MM.1S (cell line): ENCODE results near the gene SLC9A2.

ENCODE experiments used
- DNase-seq: peaks from one replicate; pipeline ENCODE4 v3.0.0-alpha.2; 2015
- H2AFZ ChIP-seq: fragments of 300-600 bp; sonication (generic); 2 replicates; pipeline ENCODE4 v1.6.0; 2016; ENCODE audit warnings: antibody characterized with exemption, low read length
- H3F3A ChIP-seq: fragments of 300-600 bp; sonication (generic); 2 replicates; pipeline ENCODE4 v1.6.1; 2016; ENCODE audit warnings: mild to moderate bottlenecking, antibody characterized with exemption, low read length, moderate library complexity, mixed read lengths; ENCODE audit not compliant: insufficient read depth
- H3K27ac ChIP-seq: fragments of 300-600 bp; sonication (generic); 2 replicates; pipeline ENCODE4 v1.5.1; 2016; ENCODE audit warnings: mild to moderate bottlenecking, low read length
- H3K27me3 ChIP-seq: fragments of 300-600 bp; sonication (generic); replicated peaks from 2 replicates; pipeline ENCODE4 v1.6.0; 2016; ENCODE audit warnings: low read length; ENCODE audit not compliant: insufficient read depth
- H3K36me3 ChIP-seq: fragments of 300-600 bp; sonication (generic); replicated peaks from 2 replicates; pipeline ENCODE4 v1.6.1; 2016; ENCODE audit warnings: mild to moderate bottlenecking, low read length, mixed read lengths; ENCODE audit not compliant: insufficient read depth
- H3K4me1 ChIP-seq: fragments of 300-600 bp; sonication (generic); 2 replicates; pipeline ENCODE4 v1.6.1; 2016; ENCODE audit warnings: low read length, mixed read lengths
- H3K4me2 ChIP-seq: fragments of 300-600 bp; sonication (generic); 2 replicates; pipeline ENCODE4 v1.6.0; 2016; ENCODE audit warnings: low read depth, low read length
- H3K4me3 ChIP-seq: fragments of 300-600 bp; sonication (generic); 2 replicates; pipeline ENCODE4 v1.5.1; 2016; ENCODE audit warnings: low read length, mixed read lengths
- H3K79me2 ChIP-seq: fragments of 300-600 bp; sonication (generic); 2 replicates; pipeline ENCODE4 v1.6.1; 2016; ENCODE audit warnings: mixed run types, low read length, mixed read lengths
- H3K9ac ChIP-seq: fragments of 300-600 bp; sonication (generic); 2 replicates; pipeline ENCODE4 v1.6.1; 2016; ENCODE audit warnings: low read length, mixed read lengths
- H3K9me2 ChIP-seq: fragments of 300-600 bp; sonication (generic); replicated peaks from 2 replicates; pipeline ENCODE4 v1.6.1; 2016; ENCODE audit warnings: mild to moderate bottlenecking, low read length, mixed read lengths; ENCODE audit not compliant: insufficient read depth
- H3K9me3 ChIP-seq: fragments of 300-600 bp; sonication (generic); replicated peaks from 2 replicates; pipeline ENCODE4 v1.6.1; 2016; ENCODE audit warnings: mild to moderate bottlenecking, low read length, mixed read lengths; ENCODE audit not compliant: insufficient read depth
- H4K20me1 ChIP-seq: fragments of 300-600 bp; sonication (generic); 2 replicates; pipeline ENCODE4 v1.6.1; 2016; ENCODE audit warnings: mild to moderate bottlenecking, low read length, moderate library complexity, mixed read lengths; ENCODE audit not compliant: insufficient read depth
- EZH2 ChIP-seq: fragments of 300-600 bp; sonication (generic); optimal IDR thresholded peaks from 2 replicates; pipeline ENCODE3; 2017; ENCODE audit warnings: low read depth, mild to moderate bottlenecking, antibody characterized with exemption, low read length, mixed read lengths
- EZH2phosphoT487 ChIP-seq: fragments of 300-600 bp; sonication (generic); IDR thresholded peaks from 2 replicates; pipeline ENCODE4 v1.6.1; 2018; ENCODE audit warnings: antibody characterized with exemption, low read length
- TF ChIP-seq, protein P1 (sequence below): fragments of 300-600 bp; sonication (generic); IDR thresholded peaks from 2 replicates; pipeline ENCODE4 v1.5.1; 2016; ENCODE audit warnings: antibody characterized with exemption, low read length, mixed read lengths

Gene SLC9A2

GRCh38 chr2:102749938-102750337 lies 130.6 kb downstream of the SLC9A2 start:
- DNase-seq, result peak; percentile 15
- Histone ChIP-seq H3K4me3 (no peak overlapping the region), H3K79me2 (no peaks in the 10 kb centered on the region), H3K9me3 (no peaks in the 10 kb centered on the region), H3K9ac (no peak overlapping the region), H4K20me1 (no peaks in the 10 kb centered on the region), H3K27me3 (no peaks in the 10 kb centered on the region), H3K9me2 (no peaks in the 10 kb centered on the region), H3K36me3 (no peaks in the 10 kb centered on the region), H3K27ac (no peak overlapping the region), H2AFZ (no peak overlapping the region), H3K4me1 (no peaks in the 10 kb centered on the region), H3F3A (no peaks in the 10 kb centered on the region), H3K4me2 (no peak overlapping the region)
- TF ChIP-seq EZH2 (no peak), EZH2phosphoT487 (no peak)
- TF ChIP-seq, protein P1, sequence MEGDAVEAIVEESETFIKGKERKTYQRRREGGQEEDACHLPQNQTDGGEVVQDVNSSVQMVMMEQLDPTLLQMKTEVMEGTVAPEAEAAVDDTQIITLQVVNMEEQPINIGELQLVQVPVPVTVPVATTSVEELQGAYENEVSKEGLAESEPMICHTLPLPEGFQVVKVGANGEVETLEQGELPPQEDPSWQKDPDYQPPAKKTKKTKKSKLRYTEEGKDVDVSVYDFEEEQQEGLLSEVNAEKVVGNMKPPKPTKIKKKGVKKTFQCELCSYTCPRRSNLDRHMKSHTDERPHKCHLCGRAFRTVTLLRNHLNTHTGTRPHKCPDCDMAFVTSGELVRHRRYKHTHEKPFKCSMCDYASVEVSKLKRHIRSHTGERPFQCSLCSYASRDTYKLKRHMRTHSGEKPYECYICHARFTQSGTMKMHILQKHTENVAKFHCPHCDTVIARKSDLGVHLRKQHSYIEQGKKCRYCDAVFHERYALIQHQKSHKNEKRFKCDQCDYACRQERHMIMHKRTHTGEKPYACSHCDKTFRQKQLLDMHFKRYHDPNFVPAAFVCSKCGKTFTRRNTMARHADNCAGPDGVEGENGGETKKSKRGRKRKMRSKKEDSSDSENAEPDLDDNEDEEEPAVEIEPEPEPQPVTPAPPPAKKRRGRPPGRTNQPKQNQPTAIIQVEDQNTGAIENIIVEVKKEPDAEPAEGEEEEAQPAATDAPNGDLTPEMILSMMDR, result no peak

DNA sequence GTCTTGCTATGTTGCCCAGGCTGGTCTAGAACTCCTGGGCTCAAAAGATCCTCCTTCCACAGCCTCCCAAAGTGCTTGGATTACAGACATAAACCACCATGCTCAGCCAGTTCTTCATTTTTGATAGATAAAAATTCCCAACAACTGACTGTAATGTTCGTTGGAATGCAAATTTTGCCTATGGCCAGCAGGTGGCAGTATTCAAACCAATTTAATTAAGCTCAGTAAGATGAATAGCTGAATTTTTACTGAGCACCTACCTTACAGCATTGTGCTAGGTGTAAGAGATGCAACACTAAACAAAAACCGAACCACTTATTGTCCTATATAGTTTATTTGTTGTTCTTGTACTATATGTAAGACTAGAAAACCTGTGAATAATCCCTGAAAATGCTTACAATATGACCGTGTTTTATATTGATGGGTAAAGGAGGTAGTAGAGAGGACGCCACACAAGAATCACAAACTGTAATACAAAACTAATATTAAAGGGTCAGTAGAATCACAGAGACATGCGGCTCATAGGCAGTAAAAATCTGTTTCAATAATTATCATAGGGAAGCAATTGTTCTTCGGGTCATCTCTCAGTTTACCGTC lies 134.3 kb downstream of the SLC9A2 start:
- Histone ChIP-seq H3K4me2 (no peak overlapping the region), H3K9ac (no peak overlapping the region), H3F3A (no peaks in the 10 kb centered on the region), H3K27me3 (no peaks in the 10 kb centered on the region), H3K79me2 (no peaks in the 10 kb centered on the region), H3K9me3 (no peaks in the 10 kb centered on the region), H3K4me1 (no peaks in the 10 kb centered on the region), H2AFZ (no peak overlapping the region), H3K27ac (no peak overlapping the region), H4K20me1 (no peaks in the 10 kb centered on the region), H3K9me2 (no peaks in the 10 kb centered on the region), H3K4me3 (no peak overlapping the region), H3K36me3 (no peaks in the 10 kb centered on the region)
- TF ChIP-seq EZH2 (no peak), EZH2phosphoT487 (no peak)
- TF ChIP-seq, protein P1, result peak; percentile 76
- DNase-seq, result peak; percentile 50

- TF ChIP-seq EZH2 (no peak), EZH2phosphoT487 (no peak)
- TF ChIP-seq, protein P1, result no peak
- no peak overlapping the region for H3K27ac ChIP-seq
- no peaks in the 10 kb centered on the region for H3K4me1 ChIP-seq
- no peaks in the 10 kb centered on the region for H3K27me3 ChIP-seq
- no peaks in the 10 kb centered on the region for H3K9me2 ChIP-seq
- H3K9ac ChIP-seq, result no peak overlapping the region
- no peaks in the 10 kb centered on the region for H4K20me1 ChIP-seq
- DNase-seq, result no peak
- H3K9me3 ChIP-seq, result no peaks in the 10 kb centered on the region
- H3K4me2 ChIP-seq, result no peak overlapping the region
- no peaks in the 10 kb centered on the region for H3K36me3 ChIP-seq
- no peaks in the 10 kb centered on the region for H3K79me2 ChIP-seq
- H2AFZ ChIP-seq, result no peak overlapping the region
- H3F3A ChIP-seq, result no peaks in the 10 kb centered on the region
- no peak overlapping the region for H3K4me3 ChIP-seq
These were observed 135.2 kb downstream of the SLC9A2 start for GRCh38 chr2:102754456-102755145.
